ENCODE data around the gene BEST3.

DNA sequence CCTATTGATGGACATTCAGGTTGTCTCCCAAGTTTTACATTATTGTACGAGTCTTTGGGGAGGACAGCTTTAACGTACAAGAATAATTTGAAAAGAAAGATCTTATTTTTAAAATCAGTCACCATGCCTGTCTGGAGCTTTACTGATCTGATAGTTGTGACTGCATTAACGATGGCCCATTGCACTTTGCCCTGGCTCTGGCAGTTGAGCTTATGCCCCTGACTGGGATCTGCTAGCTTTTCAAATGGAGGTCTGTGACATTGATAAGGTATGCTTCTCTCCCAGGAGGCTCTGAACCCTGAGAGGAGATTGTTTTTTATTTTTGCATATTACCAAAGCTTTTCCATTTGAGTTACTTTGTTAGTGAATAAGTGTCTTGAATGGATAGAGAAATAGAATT is 21.6 kb upstream of the BEST3 start:
- TF ChIP-seq POLR2AphosphoS5 (IDR thresholded peaks at IDR 0.05) (no peak), POLR2A (IDR thresholded peaks at IDR 0.05) (no peak)
- TF ChIP-seq, protein P1, sequence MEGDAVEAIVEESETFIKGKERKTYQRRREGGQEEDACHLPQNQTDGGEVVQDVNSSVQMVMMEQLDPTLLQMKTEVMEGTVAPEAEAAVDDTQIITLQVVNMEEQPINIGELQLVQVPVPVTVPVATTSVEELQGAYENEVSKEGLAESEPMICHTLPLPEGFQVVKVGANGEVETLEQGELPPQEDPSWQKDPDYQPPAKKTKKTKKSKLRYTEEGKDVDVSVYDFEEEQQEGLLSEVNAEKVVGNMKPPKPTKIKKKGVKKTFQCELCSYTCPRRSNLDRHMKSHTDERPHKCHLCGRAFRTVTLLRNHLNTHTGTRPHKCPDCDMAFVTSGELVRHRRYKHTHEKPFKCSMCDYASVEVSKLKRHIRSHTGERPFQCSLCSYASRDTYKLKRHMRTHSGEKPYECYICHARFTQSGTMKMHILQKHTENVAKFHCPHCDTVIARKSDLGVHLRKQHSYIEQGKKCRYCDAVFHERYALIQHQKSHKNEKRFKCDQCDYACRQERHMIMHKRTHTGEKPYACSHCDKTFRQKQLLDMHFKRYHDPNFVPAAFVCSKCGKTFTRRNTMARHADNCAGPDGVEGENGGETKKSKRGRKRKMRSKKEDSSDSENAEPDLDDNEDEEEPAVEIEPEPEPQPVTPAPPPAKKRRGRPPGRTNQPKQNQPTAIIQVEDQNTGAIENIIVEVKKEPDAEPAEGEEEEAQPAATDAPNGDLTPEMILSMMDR (IDR thresholded peaks at IDR 0.05) = no peak
